ENCODE measurements around the gene TBC1D5. TPM values are rescaled to one million over a fixed set of nuclear protein-coding genes. Genes with fewer than 3 reads are reported as not detected.

Gene TBC1D5
- total RNA-seq, 4 donors from 2014 or later: 21.3 to 86.4 (median 48.1) TPM

DNA sequence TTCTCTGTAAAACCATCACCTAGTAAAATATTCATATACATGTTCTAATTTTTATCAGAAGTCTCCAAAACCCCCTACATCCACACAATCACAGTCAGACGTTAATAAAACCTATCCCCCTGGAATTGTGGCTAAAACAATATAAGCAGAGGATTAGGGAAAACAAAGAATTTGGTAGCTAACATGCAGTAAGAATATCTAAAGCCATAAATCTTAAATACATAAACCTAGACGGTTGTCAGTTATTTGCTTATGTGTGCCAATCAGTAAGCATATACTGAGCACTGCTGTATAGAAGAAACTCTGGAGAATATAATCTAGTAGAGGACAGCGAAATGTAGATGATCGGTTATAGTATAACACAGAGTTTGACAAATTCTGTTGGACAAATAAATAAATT lies 232.2 kb downstream of the TBC1D5 start:
- WGBS, 2 donors (ENCODE audit: low coverage in 1 of 2): 71 to 82% methylated on average over 4 of the region's 4 CpGs
- intact Hi-C loops (cut with DNase I; ENCODE audit: low total_unique reads): no loop called here

DNA sequence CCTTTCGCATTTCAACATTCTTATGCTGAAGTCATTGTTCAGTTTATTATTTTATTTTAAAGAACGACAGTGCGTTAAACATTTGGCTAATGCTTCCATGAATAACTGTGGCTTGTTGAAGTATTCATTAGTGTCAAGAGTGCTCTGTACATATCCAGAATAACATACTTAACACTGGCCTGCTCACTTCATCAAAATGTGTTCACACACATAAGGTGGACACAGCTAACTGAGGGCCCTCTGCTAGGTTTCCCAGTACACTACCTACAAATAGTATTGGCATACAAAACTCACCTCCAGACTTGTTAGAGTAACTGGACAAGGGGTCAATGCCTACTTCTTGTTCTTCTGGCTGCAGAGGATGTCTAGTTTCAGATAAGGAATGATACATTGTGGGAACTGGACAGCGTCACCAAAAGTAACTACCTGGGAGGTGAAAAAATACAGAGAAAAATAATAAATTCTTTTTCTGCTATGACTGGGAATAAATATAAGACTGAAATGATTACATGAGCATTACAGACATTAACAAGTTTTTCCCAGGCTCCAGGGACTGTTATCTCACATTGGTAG lies 234.2 kb downstream of the TBC1D5 start:
- intact Hi-C loops (cut with DNase I; ENCODE audit: low total_unique reads) (no loop called here), in situ Hi-C loops (cut with MboI; ENCODE audit: low pct_ligation_motif_present in 1 of 4, low pct_unique_long_range_greater_than_20kb in 1 of 4, low sequenced_read_pairs in 3 of 4) (no loop called here)
- Histone ChIP-seq H3K4me1 (no peaks in the 10 kb centered on the region), H3K27ac (no peak overlapping the region), H3K9me3 (no peaks in the 10 kb centered on the region), H3K4me3 (no peak overlapping the region), H3K27me3 (no peaks in the 10 kb centered on the region), H3K36me3 (no peaks in the 10 kb centered on the region)
- no peak for TF ChIP-seq POLR2AphosphoS5 (IDR thresholded peaks at IDR 0.05)
- no peak for TF ChIP-seq CTCF (IDR thresholded peaks at IDR 0.05)
- TF ChIP-seq POLR2A (IDR thresholded peaks at IDR 0.05): no peak
- TF ChIP-seq EP300 (IDR thresholded peaks at IDR 0.05; ENCODE audit: low read depth): no peak
- 93 to 98% methylated on average over 4 of the region's 4 CpGs for WGBS, 2 donors (ENCODE audit: low coverage in 1 of 2)
- no peak for DNase-seq

More for the DNA sequence above, 232.2 kb downstream of the TBC1D5 start:
- no peak for TF ChIP-seq POLR2AphosphoS5 (IDR thresholded peaks at IDR 0.05)
- no peak for TF ChIP-seq CTCF (IDR thresholded peaks at IDR 0.05)
- TF ChIP-seq POLR2A (IDR thresholded peaks at IDR 0.05): no peak
- TF ChIP-seq EP300 (IDR thresholded peaks at IDR 0.05; ENCODE audit: low read depth): no peak
- H3K4me1 ChIP-seq: no peaks in the 10 kb centered on the region
- H3K27me3 ChIP-seq: no peaks in the 10 kb centered on the region
- no peaks in the 10 kb centered on the region for H3K9me3 ChIP-seq
- no peak overlapping the region for H3K27ac ChIP-seq
- in situ Hi-C loops (cut with MboI; ENCODE audit: low pct_ligation_motif_present in 1 of 4, low pct_unique_long_range_greater_than_20kb in 1 of 4, low sequenced_read_pairs in 3 of 4): no loop called here
- no peak for DNase-seq
- no peak overlapping the region for H3K4me3 ChIP-seq
- H3K36me3 ChIP-seq: no peaks in the 10 kb centered on the region

- intact Hi-C loops (cut with DNase I; ENCODE audit: low total_unique reads): no loop called here
- no peak overlapping the region for H3K27ac ChIP-seq
- no peaks in the 10 kb centered on the region for H3K4me1 ChIP-seq
- H3K9me3 ChIP-seq: no peaks in the 10 kb centered on the region
- no peaks in the 10 kb centered on the region for H3K36me3 ChIP-seq
- H3K27me3 ChIP-seq: no peaks in the 10 kb centered on the region
- TF ChIP-seq EP300 (IDR thresholded peaks at IDR 0.05; ENCODE audit: low read depth) (no peak), POLR2AphosphoS5 (IDR thresholded peaks at IDR 0.05) (no peak), POLR2A (IDR thresholded peaks at IDR 0.05) (no peak), CTCF (IDR thresholded peaks at IDR 0.05) (no peak)
- in situ Hi-C loops (cut with MboI; ENCODE audit: low pct_ligation_motif_present in 1 of 4, low pct_unique_long_range_greater_than_20kb in 1 of 4, low sequenced_read_pairs in 3 of 4): no loop called here
- H3K4me3 ChIP-seq: no peak overlapping the region
- no peak for DNase-seq
Observed at GRCh38 chr3:17507480-17507879, 235.0 kb downstream of the TBC1D5 start.

DNA sequence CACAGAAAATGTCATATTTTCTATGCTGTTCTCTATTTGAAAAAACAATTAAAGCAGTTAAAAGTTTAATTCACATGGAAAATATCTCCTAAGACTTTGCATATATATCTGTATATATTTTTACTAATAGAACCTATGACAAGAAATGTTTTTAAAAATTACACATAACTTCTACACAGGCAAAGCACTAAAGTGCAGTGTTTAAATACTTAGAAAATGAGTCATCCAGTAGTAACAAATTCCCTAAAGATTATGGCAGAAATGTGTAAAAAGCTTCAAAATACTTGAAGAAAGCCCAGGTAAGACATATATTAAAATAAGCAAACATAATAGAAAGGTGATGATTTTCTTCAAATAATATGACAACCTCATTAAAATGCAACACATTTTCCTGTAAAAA lies 236.6 kb downstream of the TBC1D5 start:
- in situ Hi-C loops (cut with MboI; ENCODE audit: low pct_ligation_motif_present in 1 of 4, low pct_unique_long_range_greater_than_20kb in 1 of 4, low sequenced_read_pairs in 3 of 4) (no loop called here), intact Hi-C loops (cut with DNase I; ENCODE audit: low total_unique reads) (no loop called here)
- no peak overlapping the region for H3K27ac ChIP-seq
- H3K27me3 ChIP-seq: no peaks in the 10 kb centered on the region
- DNase-seq: no peak
- no peaks in the 10 kb centered on the region for H3K36me3 ChIP-seq
- H3K9me3 ChIP-seq: no peaks in the 10 kb centered on the region
- H3K4me3 ChIP-seq: no peak overlapping the region
- H3K4me1 ChIP-seq: no peaks in the 10 kb centered on the region
- TF ChIP-seq CTCF (IDR thresholded peaks at IDR 0.05): no peak
